HG02588 (cell line): ENCODE results near the gene PRKCA.

Source experiments
- ATAC-seq: cut with Tn5 transposase; IDR thresholded peaks from one replicate; pipeline ENCODE4 v1.9.1; 2021; ENCODE audit warnings: mild to moderate bottlenecking, moderate library complexity; ENCODE audit not compliant: unreplicated experiment

PRKCA gene

DNA sequence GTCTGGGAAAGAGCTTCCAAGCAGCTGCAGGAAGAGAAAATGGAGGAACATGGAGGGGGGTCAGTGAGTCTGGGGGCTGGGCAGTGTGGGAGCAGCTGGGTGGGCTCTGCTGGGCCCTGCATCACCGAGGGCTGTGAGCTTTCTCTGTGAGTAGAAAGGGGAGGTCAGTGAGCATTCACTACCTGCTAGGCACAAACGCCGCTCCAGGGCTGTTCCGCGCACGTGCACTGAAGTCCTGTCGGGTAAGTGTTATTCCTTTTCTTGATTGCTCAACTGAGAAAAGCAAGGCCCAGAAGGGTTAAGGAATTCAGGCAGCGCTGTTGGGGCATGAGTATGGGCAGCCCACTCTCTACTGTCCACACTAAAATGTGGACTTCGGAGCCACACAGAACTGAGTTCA lies 537.2 kb downstream of the PRKCA start:
- ATAC-seq = no peak

DNA sequence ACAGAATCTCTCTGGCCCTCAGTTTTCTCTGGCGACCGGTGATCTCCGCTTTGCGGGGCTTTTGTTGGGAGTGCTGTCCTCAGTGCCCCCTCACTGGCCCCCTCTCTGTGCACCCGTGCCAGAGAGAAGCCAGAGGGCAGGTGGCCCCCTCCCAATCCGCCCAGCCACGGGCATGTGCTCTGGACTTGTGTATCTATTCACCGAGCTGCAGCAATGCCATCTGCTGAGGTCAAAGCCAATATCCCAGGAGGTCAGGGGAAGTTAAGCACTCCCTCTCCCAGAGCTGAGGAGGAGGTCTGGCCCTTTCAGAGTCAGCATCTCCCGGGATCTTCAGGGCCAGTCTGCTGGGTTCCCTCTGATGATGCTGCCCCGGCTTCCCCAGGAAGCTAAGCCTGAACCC lies 537.6 kb downstream of the PRKCA start:
- ATAC-seq = no peak

DNA sequence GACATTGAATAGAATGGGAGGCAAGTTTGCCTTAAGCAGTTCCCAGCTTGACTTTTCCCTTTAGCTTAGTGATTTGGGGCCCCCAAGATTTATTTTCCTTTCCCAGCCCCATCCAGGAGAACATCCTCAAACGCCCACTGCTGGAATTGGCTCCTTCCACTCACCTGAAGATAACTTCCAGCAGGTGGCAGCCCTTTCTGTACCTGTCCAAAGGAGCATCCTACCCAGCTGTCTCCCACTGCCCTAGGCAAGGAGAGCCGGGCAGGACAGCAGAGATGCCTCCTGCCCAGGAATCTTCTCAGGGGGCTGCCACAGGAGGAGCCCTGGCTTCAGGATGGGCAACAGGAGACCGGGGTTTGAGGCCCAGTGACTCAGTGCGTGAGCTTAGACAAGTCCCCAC lies 538.9 kb downstream of the PRKCA start:
- no peak for ATAC-seq

DNA sequence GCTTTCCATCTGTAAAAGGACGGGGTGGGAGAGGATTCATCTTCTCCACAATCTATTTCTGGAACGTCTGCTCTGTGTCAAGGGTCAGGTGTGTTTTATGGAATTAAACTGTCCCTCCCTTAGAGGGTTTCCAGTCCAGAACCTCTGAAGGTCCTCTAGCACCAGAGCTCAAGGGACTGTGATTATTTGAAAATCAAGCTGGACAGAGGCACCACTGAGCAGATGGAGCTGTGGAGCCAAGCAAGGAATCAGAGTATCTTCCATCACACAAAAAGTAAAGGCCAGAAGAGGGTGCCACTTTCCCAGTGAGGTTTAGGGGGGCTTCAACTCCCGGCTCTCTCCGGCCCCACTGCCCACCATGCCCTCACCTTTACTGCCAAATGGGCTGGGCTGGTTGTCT lies 539.3 kb downstream of the PRKCA start:
- no peak for ATAC-seq

DNA sequence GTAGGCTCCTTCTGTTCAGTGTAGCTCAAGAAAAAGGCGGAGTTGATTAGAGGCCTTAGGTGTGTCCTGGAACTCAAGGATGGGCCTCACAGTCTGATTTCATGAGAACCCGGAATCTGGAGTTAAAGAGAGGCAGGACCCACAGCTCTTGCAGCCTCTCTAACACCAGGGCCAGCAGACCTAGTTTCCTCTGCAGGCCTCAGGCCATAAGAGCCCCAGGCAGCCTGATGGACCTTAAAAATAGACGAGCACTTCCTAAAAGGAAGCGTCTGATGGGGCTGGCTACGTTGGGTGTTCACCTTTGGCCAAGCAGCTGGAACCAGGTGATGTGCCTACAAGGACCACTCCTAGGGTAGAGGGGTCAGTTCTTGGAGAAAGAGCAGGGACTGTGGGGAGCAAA lies 540.1 kb downstream of the PRKCA start:
- no peak for ATAC-seq

DNA sequence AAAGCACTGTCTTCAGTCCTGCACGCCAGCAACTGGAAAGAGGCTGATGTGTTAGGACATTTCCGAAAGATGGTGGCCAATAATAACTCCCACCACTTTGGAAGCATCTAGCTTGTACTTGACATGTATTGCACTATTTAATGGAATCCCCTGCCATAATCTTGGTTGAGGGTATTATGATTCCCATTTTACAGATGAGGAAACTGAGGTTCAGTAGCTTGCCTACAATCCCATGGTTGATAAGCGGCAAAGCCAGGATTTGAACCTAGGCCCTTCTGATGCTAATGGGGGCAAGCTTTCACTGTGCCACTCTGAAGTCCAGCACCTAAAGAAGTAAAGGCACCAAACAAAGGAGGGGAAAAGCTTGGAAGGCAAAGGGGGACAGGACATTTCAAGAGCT lies 540.5 kb downstream of the PRKCA start:
- no peak for ATAC-seq

DNA sequence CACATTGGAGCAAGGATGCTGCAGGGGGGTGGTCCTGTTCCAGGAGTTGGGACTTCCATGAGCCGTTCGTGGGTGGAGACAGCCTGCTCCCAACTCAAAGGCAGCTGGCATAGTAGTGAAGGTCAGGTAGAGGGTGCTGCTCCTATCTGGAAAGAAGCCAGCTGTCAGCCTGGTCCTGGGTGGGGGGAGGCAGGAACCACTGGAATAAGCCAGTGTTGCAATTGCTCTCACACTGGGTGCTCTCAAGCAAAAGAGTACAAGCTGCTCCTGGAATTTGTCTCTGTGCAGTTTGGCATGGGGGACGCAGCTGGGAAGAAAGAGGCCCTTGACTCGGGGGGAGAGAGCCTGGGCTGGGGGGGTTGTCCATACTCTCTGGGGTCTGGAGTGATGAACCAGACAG lies 541.2 kb downstream of the PRKCA start:
- ATAC-seq = no peak

DNA sequence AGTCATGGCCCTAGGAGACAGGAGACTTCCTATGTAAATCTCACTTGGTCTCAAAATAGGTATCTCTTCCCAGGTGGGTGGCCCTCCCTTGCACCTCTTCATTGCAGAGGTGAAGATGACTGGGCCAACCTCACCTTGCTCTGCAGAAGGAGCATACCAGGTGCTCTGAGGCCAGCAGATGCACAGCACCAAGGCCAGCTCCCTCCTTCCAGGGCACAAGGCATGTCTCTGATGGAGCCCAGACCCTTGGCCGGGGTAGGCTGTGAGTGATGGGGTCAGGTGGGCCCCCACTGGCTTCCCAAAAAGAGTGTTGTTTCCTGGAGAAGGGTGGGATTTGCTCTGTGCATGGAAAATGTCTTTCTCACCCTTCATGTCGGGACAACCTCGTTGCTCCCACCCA lies 545.3 kb downstream of the PRKCA start:
- ATAC-seq = no peak

DNA sequence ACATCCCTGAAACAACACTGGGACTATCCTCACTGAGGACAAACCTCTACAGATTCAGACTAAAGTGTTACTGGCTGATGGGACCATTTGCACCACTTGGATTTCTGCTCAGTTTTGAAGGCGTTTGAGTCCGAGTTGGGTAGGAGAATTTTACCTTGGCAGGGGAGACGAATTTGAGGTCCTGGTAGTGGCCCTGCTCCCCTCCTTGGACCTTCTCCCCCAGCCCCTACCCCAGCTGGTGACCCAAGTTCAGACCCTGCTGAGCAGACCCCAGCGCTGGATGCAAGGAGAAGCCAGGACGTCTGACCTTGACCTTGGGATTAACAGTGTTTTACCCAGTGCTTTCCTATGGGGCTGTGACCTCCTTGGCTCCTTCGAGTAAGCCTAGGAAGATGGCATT lies 546.1 kb downstream of the PRKCA start:
- ATAC-seq = no peak

DNA sequence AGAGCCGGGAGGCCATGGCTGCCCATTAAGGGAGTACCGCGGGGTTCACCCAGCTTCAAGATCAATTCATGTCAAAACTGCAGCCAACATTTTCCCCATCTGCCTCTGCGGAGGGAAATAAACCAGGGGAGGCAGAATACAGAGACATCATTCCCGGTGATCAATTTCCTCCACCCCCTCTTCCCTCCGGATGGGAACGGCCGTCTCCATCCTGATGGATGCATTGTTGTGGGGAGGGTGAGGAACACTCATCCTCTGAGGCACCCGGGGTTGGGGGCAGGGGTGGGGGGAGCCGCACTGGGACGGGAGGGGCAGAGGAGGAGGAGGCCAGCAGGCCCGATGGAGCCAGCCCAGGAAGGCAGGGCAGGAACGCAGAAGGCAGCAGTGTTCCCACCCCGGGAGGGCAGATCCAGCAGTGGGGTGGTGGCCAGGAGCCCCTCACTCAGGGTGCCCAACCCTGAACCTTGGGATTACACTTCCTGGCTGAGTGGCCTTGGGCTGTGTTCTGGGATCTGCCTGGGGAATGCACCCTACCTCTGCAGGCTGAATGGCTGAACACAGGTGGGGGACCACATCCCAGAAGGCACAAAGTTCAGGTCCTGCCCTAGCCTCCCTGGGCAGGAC lies 546.7 kb downstream of the PRKCA start:
- no peak for ATAC-seq

DNA sequence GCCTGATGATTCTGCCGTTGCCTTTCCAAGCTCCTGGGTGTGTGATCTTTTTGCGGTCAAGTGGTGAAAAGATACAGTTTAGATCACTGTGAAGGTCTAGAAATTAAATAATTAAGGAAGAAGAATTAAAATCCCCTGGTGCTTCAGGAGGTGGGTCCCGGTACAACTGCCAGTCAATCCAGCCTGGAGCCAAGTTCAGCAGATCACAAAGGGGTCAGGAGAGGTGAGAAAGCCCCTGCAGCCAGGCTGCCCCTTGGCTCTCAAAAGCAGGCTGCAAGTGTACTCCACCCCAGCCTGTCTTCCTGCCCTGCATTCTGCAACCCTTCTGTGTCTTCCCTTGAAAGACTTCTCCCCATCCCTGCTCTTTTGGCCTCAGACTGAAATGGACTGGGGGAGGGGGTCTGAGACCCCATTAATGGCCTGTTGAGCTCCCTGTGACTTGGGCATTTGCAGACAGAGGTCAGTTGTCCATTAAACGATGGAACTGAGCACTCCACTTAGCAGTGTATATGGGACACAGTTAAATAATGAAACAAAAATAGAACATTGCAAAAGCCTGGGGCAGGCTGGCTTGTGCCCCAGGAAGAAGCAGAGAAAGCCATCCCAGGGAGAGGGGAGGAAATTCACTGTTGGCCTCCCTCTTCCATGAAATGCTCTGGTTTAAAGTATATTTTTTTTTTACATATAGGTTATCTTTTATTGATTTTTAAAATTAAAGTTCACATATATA lies 547.6 kb downstream of the PRKCA start:
- no peak for ATAC-seq

DNA sequence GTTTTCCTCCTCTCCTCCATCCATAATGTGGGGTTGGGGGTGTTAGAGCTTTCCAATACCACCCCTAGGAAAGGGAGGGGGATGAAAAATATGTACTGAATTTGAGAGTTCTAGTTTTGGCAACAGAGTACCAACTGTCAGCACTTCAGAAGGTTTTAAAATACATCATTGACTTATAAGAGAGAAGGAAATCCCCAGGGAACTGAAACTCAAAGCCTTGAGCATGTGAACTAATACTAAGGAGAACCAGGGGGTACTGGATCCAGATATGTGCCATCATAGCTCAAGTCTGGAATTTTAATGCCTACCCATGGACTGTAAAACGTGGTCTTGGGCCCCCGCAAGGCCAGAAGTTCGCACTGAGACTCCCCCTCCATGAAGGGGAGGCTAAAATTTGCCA lies 548.3 kb downstream of the PRKCA start:
- ATAC-seq = no peak

DNA sequence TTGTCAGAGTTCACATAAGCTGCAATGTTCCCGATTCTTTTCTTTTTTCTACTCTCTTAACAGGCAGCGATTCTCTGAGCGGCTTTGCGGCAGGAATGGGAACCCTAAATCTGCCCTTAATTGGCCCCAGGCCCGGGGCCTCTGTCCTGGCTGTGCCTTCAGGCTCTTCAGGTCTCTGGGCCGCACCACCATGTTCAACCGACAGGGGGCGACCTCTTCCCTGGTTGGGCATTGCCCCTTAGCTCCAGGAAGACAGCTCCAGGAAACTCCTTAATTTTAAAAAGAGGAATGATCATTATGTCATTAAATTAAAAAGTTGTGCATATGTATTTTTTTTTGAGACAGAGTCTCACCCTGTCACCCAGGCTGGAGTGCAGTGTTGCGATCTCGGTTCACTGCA lies 552.8 kb downstream of the PRKCA start:
- ATAC-seq = no peak

DNA sequence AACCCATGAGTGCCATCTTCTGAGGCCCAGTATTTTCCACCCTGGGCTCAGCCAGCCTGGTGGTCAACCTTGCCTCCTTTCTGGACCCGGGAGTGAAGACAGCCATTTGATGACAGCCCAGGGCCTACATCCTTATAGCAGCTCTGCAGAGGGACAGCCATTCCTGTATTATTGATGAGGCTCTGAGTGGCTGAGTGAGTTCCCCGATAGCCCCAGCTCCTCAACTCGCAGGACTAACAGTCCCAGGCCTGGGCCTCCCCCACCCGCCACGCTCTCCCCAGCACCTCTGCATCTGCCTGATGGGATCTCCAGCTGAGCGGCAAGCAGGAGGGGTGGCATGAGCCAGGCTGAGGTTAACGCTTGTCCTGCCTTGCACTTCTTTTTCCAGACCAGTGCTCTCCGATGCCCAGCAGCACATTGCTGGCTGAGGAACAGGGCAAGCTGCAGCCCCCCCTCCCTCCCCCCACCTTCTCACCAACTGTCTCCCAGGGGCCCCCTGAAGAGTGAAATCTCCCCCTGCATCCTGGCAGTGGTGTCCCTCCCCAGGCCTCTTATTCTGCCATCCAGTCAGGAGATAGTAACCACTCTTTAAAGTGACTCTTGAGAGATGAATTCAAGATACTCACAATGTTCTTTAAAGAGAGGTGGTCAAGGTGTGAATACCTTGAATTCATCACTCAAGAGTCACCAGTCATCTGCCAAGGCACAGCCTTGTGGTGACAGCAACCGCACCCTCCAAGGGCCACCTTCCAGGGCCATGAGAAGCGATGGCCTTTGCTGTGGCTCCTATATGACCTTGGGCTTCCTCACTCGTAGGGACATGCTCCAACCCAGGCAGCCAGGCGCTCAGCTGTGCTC lies 556.0 kb downstream of the PRKCA start:
- no peak for ATAC-seq

DNA sequence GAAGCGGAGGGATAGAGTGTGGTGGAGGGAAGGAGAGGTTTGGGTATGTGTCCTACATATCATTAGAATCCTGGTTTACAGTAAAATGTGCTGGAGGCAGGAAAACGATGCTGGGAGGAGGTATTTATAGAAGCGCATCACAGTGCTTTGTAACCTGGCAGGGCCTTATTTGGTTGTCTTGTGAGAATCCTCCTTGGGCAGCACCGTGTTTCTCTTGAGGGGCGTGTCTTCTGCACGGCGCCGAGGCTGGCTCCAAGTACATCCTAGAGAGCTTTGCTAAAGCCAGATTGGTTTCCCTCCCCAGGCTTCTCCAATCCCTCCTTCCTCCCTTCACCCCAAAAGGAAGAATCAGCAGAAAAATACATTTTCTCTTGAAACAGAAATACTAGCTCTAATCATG lies 556.9 kb downstream of the PRKCA start:
- no peak for ATAC-seq

DNA sequence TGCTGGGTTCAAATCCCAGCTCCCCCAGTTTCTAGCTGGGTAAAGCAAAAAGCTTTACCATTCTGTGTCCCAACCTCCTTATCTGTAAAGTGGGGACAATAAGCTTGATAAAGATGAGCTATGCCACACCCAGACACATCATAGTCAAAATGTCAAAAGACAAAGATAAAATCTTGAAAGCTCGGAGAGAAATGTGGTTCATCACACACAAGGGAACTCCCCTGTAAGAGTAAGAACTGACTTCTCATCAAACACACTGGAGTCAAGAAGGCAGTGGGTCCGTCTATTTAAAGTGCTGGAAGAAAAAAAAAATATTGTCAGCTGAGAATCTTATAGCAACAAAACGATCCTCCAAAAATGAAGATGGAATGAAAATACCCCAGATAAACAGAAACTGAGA lies 557.8 kb downstream of the PRKCA start:
- no peak for ATAC-seq
